Inferior parietal cortex (tissue), 1 donor: Measurements from ENCODE around the gene ADAMTS13.

ENCODE experiments used
- DNase-seq: peaks from one replicate; pipeline ENCODE4 v3.0.0-alpha.2; 2016; ENCODE audit errors: extremely low spot score

ADAMTS13 gene

DNA sequence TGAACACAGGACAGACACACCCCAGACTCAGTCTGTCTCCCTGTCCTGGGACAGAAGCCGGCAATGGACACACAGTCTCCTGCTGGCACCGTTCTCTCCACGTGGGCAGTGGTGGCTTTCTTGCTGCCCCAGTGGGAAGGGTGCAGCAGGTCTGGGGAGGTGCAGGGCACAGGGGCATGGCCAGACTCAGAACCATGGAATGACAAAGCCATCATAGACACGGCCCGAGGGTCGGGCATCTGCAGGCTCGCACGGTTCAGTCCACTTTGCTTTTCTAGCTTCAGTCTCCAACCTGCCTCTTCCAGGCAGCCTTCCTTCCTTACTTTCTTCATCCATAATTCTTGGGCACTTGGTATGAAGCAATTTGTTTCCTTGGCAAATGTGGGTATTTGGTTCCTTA lies 85.9 kb downstream of the ADAMTS13 start:
- no peak for DNase-seq
